ENCODE results near the gene BIRC7.
"Not testable (repeated sequence)": the region's sequence is repeated elsewhere in the genome, so short reads cannot be mapped to it uniquely, and the experiment has no call there.

The BIRC7 gene

DNA sequence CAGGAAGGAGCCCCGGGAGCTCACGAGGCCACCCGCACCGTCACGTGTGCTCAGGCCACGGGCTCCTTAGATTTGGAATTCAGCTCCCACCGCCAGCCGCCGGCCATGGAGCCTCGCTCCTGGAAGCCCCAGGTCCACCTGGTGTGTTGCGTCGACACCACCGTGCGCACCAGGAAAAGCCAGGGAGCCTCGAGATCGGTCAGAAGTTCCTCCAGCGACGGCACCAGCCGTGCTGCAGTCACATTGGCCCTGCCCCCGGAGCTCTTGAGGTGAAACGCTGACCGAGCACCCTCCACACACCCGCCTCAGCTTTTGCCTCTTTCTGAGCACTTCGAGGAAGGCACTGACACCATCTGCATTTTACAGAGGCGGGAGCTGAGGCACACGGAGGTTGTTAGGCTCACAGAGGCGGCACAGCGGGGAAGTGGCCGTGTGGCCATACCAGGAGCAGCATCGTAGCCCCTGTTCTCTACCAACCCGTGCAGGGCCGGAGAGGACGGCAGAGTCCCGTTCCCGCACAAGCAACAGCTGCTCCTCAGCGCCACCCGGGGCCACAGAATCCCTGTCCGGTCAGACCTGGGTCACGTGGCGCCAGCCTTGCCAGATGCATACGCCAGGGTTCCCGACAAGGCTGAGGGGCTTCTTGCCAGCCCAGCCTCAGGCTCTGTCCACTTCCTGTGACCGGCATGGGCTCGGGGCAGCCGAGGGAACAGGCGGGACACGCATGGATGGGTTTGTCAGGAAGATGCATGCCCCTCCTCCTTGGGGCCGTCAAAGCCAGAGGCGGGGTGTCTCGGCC, 11.0 kb downstream of the BIRC7 start:
- in situ Hi-C loops (cut with MboI; ENCODE audit: low sequenced_read_pairs), result no loop called here

DNA sequence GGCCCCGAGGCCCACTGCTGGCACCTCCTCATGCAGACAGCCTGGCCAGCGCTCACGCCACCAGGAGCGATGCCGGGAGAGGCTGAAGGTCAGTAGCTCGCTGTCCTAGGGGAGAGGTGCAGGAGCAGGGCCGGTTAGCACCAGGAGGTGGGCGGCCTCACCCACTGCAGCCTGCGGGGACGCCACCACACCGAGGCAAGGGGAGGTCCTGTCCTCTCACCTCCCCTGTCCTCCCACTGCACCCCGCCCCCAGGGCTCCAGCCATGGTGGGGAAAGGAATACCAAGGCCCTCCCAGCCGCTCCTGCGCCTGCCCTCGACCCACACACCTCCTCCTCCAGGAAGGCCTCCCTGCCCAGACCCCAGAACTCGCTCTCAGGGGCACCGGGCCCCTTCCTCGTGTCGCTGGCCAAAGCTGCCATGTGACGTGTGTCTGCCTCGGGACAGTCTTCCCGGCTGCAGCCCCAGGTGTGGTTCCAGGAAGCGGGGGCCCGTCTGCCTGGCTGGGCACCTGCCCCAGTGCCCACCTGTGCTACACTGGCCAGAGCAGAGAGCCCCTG, 12.0 kb downstream of the BIRC7 start:
- in situ Hi-C loops (cut with MboI; ENCODE audit: low sequenced_read_pairs), result no loop called here

DNA sequence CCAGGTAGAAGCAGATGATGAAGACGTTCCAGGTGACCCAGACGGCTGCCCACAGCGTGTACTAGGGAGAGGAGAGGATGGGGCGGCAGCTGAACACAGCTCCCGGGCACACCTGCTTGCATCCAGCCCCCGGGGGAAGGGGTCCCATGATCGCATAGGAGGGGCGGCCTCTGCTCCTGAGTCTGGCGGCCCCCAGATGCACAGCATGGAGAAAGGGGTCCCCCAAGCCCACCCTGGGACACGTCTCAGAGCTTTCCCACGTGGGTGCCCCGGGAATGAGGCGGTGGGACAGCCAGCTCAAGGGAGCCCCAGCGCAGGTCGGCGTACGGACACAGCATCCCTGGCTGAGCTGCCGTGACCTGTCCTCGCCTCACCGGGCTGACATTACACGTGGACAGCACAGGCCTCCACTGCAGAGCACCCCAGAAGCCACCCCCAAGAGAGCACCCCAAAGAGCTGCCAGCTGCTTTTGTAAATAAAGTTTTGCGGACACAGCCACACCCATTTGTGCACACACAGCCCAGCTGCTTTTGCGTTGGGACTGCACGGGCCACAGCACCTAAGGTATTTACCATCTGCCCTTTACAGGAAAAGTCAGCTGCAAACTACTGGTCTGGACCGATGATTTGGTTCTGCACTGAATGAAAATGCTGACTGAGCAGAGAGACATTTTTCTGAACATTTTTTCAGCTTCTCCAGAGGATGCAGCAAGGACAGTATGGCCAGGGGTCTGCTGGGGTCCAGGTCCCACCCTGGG, 13.3 kb downstream of the BIRC7 start:
- in situ Hi-C loops (cut with MboI; ENCODE audit: low sequenced_read_pairs), result no loop called here

DNA sequence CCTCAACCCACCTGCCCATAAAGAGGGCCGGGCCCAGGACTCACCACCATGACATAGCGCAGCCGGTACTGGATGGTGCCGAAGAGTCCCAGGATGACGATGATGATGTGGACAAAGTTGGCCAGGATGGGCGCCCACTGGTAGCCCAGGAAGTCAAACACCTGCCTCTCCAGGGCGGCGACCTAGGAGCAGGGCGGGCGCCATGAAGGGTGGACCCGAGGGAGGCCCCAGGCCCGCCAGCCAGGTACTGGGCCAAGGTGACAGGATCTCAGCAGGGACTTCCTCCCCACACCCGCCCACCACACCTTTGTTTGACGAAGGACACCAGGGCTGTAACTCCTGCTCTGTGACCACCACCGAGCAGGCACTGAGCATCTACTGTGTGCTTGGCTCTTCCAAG, 14.2 kb downstream of the BIRC7 start:
- in situ Hi-C loops (cut with MboI; ENCODE audit: low sequenced_read_pairs), result no loop called here

DNA sequence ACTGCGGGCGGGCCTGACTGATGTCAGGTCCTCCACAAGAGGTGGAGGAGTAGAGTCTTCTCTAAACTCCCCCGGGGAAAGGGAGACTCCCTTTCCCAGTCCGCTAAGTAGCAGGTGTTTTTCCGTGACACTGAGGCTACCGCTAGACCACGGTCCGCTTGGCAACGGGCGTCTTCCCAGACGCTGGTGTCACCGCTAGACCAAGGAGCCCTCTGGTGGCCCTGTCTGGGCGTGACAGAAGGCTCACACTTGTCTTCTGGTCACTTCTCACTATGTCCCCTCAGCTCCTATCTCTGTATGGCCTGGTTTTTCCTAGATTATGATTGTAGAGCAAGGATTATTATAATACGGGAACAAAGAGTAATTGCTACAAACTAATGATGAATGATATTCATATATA, 15.6 kb downstream of the BIRC7 start:
- in situ Hi-C loops (cut with MboI; ENCODE audit: low sequenced_read_pairs), result not testable (repeated sequence)

DNA sequence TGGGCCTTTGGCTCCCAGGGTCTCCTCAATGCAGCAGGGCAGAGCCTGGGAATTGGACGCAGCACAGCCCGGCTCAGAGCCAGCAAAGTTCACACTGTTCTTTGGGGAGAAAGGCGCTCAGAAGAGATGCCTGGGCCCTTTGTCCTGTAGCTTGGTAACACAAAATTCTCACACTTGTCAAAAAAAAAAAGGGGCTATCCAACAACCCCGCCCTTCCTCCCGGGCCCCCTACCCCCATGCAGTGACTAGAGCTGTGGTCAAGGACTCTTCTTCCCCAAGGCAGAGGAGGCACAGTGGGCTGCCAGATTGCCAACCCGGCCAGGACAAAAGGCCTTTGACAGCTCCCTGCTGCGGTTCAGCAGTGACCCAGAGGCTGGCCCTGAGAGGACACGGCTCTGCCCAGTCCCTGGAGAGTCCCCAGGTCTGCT, 16.6 kb downstream of the BIRC7 start:
- in situ Hi-C loops (cut with MboI; ENCODE audit: low sequenced_read_pairs), result no loop called here

DNA sequence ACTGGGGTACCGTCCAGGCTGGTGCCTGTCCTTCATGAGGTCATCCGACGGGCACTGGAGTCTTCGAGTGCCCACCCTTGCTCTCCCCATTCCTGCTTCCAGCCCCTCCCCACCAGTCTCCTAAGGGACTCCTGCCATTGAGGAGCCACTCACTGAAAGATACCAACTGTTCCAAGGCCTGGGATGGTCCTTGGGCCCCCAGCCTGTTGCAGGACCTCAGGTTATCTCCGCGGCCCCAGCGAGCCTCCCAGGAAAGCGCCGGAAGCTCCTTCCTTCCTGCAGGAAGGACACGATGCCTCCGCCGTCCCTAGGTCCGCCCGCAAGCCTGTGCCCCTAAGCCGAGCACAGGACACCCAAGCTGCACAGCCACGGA, 17.3 kb downstream of the BIRC7 start:
- in situ Hi-C loops (cut with MboI; ENCODE audit: low sequenced_read_pairs), result no loop called here

DNA sequence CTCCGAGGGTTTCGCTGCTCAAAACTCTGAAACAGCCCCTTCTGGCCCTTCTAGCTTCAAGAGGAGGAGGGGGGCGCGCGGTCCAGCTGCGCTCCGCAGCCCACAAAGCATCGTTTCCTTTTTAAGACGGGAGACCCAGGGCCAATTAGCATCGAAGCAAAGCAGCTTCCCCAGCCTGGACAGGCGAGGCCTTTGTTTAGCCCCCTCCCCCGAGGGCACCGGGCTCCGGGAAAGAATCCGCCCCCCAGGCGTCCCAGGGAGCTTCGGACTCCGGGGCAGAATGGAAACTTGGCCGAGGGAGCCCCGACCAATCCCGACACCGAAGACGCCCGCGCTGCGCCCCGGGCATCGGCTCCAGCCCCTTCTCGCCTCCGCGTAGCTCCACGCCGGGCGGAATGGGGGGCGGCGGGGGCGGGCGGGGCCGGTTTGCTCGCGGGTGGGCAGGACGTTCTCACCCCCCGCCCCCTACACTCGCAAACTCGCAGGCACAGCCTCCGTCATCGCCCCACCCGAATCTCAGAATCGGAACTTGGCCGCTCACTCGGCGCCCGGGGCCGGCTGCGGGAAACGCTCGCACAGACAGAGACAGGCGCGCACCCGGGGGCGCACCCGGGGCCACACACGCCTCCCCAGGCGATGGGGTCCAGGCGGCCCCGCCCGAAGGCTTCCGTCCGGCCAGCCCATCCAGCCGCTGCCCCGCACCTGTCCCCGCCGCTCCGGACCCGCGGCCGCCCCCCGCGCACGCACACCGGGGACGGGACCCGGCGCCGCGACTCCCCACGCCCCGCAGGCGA, 17.9 kb downstream of the BIRC7 start:
- in situ Hi-C loops (cut with MboI; ENCODE audit: low sequenced_read_pairs), result no loop called here

DNA sequence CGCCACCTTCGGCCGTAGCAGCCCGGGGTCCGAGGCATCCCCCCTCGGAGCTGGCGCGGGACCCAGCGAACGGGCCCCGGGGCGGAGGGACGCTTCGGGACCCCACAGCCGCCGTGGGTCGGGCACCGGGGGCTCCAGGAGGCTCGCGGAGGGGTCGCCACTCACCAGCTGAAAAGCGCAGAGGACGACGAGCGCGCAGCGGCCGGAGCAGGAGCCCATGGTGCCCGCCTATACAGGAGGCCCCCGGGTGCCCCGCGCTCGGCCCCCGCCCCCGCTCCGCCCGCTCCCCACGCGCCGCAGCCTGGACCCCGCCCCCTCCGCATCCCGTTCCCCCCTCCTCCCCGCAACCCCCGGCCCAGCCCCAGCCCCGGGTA, 18.5 kb downstream of the BIRC7 start, which contains the start of gene NKAIN4:
Gene NKAIN4, minus strand, starts transcription at position 232 of the 374 bp plus-strand sequence. Its CDS starts 13 bp downstream, at position 219.
- in situ Hi-C loops (cut with MboI; ENCODE audit: low sequenced_read_pairs), result no loop called here

DNA sequence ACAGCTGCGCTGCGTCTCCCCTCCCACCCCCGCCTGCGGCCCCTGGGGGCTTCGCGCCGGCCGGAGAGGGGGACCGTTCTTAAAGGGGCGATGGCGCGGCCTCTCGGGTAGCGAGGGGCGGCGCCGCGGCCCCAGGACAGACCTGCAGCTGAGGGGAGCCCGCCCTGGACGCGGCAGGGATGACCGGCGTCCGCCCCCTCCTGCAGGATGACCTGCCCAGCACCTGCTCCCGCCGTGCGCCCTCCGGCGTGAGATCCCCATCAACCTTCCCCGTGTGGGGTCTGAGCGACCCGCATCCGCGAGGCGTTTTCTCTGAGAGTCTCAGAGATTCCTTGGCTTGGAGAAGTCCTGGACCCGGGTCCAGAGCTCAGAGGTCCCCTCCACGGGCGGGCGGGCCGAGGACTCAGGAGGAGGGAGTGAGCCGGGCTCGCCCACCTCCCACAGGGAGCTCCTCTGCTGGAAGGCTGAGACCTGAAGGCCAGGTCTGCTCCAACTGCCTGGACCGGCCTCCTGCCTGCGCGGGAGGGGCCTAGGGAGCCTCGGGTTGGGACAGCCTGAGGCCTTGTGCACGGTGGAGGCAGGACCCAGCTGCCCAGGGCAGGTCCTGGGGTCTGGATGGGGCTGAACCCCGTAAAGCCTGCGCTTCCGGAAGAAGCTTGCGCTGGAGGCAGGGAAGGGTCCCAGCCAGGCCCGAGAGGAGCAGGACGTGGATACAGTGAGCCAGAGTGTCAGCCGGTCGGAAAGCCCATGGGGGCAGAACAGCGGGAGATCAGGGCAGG, 19.1 kb downstream of the BIRC7 start:
- in situ Hi-C loops (cut with MboI; ENCODE audit: low sequenced_read_pairs), result no loop called here

DNA sequence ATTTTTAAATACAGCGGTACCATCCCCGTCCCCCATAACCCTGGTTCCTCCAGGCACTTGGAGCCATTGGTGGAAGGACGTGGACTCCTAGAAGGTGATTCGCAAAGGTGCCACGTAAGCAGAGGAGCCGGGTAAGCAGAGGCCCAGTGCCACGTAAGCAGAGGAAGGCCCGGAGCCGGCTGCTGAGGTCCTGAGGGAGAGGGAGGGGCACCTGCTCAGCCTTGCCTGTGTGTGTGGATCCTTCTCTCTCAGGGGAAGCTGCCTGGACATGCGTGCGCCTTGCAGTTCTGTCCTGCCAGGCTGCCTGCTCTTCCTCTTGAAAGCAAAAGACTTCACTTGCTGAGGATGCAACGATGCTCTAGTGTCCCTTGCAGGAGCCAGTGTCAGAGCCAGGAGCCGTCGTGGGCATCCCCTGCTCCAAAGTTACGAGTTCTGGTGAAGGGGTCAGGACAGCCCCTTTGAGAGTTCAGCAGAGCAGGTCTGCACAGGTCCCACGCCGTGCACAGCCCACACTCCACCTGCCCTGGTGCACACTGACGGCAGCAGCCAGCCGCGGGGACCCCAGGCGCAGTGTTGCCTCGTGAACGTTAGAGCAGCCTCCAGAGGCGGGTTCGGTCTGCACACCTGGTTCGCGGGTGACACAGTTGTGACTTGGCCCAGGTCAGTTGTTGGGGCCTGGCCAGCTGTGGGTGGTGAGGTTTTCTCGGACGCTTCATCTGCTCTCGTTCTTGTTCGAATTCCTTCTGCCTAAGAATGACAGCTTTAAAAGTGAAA, 20.4 kb downstream of the BIRC7 start:
- in situ Hi-C loops (cut with MboI; ENCODE audit: low sequenced_read_pairs), result no loop called here

DNA sequence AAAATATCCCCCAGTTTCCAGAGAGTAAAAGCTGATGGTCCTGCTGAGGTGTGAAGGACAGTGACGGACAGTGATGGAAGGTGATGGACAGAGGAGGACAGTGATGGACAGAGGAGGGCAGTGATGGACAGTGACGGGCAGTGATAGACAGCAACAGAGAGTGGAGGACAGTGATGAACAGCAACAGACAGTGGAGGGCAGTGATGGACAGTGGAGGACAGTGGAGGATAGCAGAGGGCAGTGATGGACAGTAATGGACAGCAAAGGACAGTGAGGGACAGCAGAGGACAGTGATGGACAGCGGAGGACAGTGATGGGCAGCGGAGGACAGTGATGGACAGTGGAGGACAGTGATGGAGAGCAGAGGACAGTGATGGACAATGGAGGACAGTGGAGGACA, 21.2 kb downstream of the BIRC7 start:
- in situ Hi-C loops (cut with MboI; ENCODE audit: low sequenced_read_pairs), result no loop called here

DNA sequence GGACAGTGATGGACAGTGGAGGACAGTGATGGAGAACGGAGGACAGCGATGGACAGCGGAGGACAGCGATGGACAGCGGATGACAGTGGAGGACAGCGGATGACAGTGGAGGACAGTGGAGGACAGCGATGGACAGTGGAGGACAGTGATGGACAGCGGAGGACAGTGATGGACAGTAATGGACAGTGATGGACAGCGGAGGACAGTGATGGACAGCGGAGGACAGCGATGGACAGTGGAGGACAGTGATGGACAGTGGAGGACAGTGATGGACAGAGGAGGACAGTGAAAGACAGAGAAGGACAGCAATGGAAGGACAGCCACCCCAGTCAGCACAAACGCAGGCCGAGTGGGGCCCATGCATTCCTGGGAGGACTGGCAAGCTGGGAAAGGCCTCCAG, 21.9 kb downstream of the BIRC7 start:
- in situ Hi-C loops (cut with MboI; ENCODE audit: low sequenced_read_pairs), result no loop called here

DNA sequence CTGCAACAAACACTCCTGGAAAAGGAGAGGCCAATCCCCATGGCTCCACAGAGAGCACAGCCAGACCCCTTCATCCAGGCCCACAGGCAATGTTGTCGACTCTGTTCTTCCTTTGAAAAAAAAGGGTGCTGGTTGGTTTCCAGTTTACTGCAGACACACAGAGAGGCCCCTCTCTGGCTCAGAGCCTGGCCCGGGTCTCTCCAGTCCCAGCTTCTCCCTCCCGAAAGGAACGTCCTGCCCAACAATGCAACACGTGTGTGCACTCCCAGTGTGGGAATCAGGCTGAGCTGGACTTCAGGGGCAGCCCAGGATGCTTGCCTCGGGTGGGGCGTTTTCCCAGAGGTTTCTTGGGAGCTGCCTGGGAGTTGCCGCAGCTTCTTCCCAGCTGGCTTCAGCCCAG, 23.1 kb downstream of the BIRC7 start:
- in situ Hi-C loops (cut with MboI; ENCODE audit: low sequenced_read_pairs), result no loop called here

DNA sequence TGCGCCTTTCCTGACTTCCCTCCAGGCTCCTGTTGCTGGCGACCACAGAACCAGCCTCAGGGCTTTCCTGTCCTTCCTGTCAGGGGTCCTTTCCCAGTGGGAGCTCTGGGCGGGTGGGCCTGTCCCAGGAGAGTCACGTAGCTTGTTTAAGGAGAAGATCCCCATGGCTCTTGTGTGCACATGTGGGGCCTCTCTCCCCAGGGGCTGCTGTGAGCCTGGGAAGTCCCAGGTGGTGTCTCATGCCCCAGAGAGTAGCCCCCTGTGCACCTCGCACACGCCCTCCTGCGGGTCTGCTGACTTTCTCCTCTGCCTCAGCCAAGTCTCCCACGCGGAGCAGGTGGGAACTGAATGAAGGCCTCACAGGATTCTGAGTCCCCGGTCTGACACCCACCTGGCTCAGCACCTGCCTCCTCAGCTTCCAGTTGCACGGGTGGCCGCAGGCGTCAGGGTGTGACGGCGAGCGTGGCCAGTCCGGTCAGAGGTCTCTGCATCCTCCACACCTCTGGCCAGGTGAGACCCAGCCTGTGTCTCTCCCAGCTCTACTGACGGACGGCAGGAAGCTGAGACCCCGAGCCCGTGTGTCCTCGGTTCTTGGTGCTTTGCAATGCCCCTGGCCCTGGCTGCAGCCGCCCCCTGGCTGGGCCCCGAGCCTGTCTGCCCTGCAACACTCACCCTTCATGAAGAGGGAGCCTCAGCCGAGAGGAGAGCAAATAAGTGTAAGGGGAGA, 24.2 kb downstream of the BIRC7 start:
- in situ Hi-C loops (cut with MboI; ENCODE audit: low sequenced_read_pairs), result no loop called here

DNA sequence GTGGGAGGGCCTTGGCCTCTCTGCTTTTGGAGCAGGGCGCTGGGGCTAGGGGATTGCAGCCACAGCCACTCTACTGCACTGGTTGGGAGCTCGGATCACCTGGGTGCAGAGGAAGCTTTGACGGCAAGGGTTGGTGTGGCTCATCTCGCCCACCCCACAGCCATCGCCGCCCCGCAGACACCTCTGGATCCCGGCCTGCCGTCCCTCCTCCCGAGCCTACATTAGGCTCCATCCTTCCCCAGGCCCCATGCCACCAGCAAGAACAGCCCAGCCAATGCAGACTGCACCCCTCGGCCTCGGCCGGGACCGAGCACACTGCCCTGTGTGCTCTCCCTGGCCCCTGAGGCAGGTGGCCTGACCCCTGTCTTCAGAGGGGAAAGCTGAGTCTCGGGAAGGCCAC, 24.8 kb downstream of the BIRC7 start:
- in situ Hi-C loops (cut with MboI; ENCODE audit: low sequenced_read_pairs), result no loop called here

DNA sequence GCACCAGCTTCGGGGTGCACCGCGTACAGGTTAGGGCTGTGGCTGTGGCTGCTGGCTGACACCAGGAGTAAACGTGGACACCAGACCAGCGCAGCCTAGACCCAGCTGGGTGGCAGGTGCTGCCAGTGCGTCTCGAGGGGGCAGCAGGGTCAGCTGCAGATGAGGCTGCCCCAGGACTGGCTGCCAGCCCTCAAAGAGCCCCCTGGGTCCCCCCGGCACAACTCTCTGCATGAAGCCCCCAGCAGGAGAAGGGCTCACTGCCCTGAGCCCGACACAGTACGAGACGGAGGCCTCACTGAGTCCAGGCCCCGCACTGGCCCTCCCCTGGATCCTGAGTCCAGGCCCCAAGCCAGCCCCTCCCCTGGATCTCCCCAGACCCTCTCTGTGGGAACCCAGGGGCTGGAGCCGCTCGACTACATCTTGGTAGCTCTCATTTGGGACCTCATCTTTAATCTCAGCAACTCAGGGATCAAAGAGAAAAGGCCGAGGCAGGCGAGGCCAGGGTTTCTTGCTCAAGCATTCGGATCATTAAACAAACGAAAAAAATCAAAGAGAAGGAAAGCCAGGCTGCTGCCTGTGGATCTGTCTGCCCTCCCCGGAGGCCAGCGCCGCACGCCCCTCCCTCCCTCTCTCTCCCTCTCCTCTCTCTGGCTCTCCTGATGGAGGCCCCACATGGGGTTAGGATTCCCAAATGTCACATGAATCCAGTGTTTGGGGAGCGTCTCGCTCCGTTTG, 25.5 kb downstream of the BIRC7 start:
- in situ Hi-C loops (cut with MboI; ENCODE audit: low sequenced_read_pairs), result no loop called here

DNA sequence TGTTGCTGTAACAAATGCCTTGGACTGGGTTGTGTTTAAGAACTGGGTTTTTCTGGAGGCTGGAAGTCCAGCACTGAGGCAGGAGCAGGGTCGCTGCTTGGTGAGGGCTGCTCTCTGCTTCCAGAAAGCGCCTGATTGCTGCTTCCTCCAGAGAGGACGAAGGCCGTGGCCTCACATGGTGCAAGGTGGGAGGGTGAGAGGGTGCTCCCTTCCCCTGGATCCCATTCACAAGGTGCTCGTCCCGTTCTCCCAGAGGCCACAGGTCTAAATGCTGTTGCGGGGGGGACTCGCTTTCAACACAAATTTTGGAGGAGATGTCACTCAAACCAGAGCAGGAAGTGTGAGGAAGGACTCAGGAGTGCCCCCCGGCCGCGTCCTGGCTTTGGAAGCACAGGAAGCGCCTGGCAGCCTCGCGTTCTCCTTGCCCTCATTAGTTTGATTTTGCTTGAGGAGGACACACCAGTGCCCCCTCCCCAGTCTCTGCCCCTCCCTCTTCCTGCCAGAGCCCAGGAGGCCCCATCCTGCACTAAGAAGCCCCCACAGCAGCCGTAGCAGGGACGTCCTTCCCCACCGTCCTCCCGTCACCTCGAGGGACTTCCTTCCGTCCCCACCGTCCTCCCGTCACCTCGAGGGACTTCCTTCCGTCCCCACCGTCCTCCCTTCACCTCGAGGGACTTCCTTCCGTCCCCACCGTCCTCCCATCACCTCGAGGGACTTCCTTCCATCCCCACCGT, 26.3 kb downstream of the BIRC7 start:
- in situ Hi-C loops (cut with MboI; ENCODE audit: low sequenced_read_pairs), result no loop called here
